Measurements from ENCODE around the gene PAPPA.

DNA sequence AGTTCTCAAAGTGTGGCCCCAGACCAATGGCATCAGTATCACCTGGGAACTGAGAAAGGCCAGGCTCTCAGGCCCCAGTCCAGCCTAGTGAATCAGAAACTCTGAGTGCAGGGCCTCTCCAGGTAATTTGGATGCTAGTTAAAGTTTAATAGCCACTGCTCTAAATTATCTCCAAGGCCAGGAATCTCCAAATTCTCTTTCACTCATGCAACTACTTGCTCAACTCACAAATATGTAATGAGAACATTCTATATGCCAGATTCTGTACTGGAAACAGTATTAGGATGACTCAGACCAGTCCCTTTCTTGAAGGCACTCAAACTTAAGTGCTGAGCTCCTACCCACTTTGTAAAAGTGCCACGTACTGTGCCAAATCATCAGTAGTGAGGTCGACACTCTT, 84.6 kb downstream of the PAPPA start:
- no peak for TF ChIP-seq POLR2A (IDR thresholded peaks at IDR 0.05)
- no peak for TF ChIP-seq POLR2AphosphoS5 (IDR thresholded peaks at IDR 0.05)
- TF ChIP-seq, protein P1, sequence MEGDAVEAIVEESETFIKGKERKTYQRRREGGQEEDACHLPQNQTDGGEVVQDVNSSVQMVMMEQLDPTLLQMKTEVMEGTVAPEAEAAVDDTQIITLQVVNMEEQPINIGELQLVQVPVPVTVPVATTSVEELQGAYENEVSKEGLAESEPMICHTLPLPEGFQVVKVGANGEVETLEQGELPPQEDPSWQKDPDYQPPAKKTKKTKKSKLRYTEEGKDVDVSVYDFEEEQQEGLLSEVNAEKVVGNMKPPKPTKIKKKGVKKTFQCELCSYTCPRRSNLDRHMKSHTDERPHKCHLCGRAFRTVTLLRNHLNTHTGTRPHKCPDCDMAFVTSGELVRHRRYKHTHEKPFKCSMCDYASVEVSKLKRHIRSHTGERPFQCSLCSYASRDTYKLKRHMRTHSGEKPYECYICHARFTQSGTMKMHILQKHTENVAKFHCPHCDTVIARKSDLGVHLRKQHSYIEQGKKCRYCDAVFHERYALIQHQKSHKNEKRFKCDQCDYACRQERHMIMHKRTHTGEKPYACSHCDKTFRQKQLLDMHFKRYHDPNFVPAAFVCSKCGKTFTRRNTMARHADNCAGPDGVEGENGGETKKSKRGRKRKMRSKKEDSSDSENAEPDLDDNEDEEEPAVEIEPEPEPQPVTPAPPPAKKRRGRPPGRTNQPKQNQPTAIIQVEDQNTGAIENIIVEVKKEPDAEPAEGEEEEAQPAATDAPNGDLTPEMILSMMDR (IDR thresholded peaks at IDR 0.05): no peak
